KMS-11 (cell line): ENCODE results near the gene CROCC.

Source experiments
- H2AFZ ChIP-seq: fragments of 200-600 bp; sonication (generic); 2 replicates; pipeline ENCODE4 v1.6.1; 2016; ENCODE audit warnings: antibody characterized with exemption, mixed run types, low read depth
- H3K27ac ChIP-seq: fragments of 200-600 bp; sonication (generic); 2 replicates; pipeline ENCODE4 v1.6.1; 2016; ENCODE audit warnings: mild to moderate bottlenecking, mixed run types
- H3K27me3 ChIP-seq: fragments of 200-600 bp; sonication (generic); 2 replicates; pipeline ENCODE4 v1.6.1; 2017; ENCODE audit warnings: mild to moderate bottlenecking, low read depth, mixed run types, moderate library complexity; ENCODE audit not compliant: insufficient read depth
- H3K36me3 ChIP-seq: fragments of 200-600 bp; sonication (generic); 2 replicates; pipeline ENCODE4 v1.6.1; 2017; ENCODE audit warnings: mild to moderate bottlenecking, mixed run types; ENCODE audit not compliant: insufficient read depth
- H3K4me1 ChIP-seq: fragments of 200-600 bp; sonication (generic); 2 replicates; pipeline ENCODE4 v1.6.1; 2016; ENCODE audit warnings: mild to moderate bottlenecking, low read depth, mixed run types; ENCODE audit not compliant: poor library complexity, severe bottlenecking
- H3K4me2 ChIP-seq: fragments of 200-600 bp; sonication (generic); 2 replicates; pipeline ENCODE4 v1.7.0; 2016; ENCODE audit warnings: mild to moderate bottlenecking, mixed run types
- H3K4me3 ChIP-seq: fragments of 200-600 bp; sonication (generic); IDR thresholded peaks from 2 replicates; pipeline ENCODE4 v1.6.1; 2017; ENCODE audit warnings: low read depth, low read length, mixed read lengths; ENCODE audit not compliant: insufficient read depth
- H3K79me2 ChIP-seq: fragments of 200-600 bp; sonication (generic); 2 replicates; pipeline ENCODE4 v1.6.1; 2016; ENCODE audit warnings: low read depth, mixed run types; ENCODE audit not compliant: insufficient read depth
- H3K9ac ChIP-seq: fragments of 200-600 bp; sonication (generic); 2 replicates; pipeline ENCODE4 v1.6.1; 2016; ENCODE audit warnings: mild to moderate bottlenecking, mixed run types
- H4K20me1 ChIP-seq: fragments of 200-600 bp; sonication (generic); 2 replicates; pipeline ENCODE4 v1.6.1; 2016; ENCODE audit warnings: mild to moderate bottlenecking, mixed run types; ENCODE audit not compliant: insufficient read depth
- CTCF ChIP-seq: fragments of 200-600 bp; sonication (generic); conservative IDR thresholded peaks from 2 replicates; pipeline ENCODE4 v1.6.1; 2017; ENCODE audit warnings: low read depth, mild to moderate bottlenecking, antibody characterized with exemption, low read length, moderate library complexity, mixed read lengths

The CROCC gene

GRCh38 chr1:16920951-16921350, 780 bp upstream of the CROCC start:
- no peak overlapping the region for H3K27ac ChIP-seq
- no peak overlapping the region for H2AFZ ChIP-seq
- no peak overlapping the region for H3K4me3 ChIP-seq
- no peaks in the 10 kb centered on the region for H3K36me3 ChIP-seq
- H3K9ac ChIP-seq = no peak overlapping the region
- peaks cover 12% of the 10 kb centered on the region for H3K4me1 ChIP-seq
- H3K4me2 ChIP-seq = no peak overlapping the region
- H3K27me3 ChIP-seq = no peaks in the 10 kb centered on the region
- TF ChIP-seq CTCF = no peak
- no peaks in the 10 kb centered on the region for H4K20me1 ChIP-seq
- H3K79me2 ChIP-seq = no peaks in the 10 kb centered on the region

GRCh38 chr1:16922466-16922865, 735 bp downstream of the CROCC start:
- Histone ChIP-seq H3K4me3 (no peak overlapping the region), H3K79me2 (no peaks in the 10 kb centered on the region), H4K20me1 (no peaks in the 10 kb centered on the region), H3K4me2 (no peak overlapping the region), H3K4me1 (peaks cover 12% of the 10 kb centered on the region), H3K36me3 (no peaks in the 10 kb centered on the region), H3K27ac (no peak overlapping the region), H2AFZ (no peak overlapping the region), H3K27me3 (no peaks in the 10 kb centered on the region), H3K9ac (no peak overlapping the region)
- TF ChIP-seq CTCF = no peak

GRCh38 chr1:16922885-16923431, 1.2 kb downstream of the CROCC start:
- H3K9ac ChIP-seq = no peak overlapping the region
- no peak overlapping the region for H3K27ac ChIP-seq
- H3K4me3 ChIP-seq = no peak overlapping the region

GRCh38 chr1:16924216-16924918, 2.6 kb downstream of the CROCC start:
- Histone ChIP-seq H3K79me2 (no peaks in the 10 kb centered on the region), H2AFZ (no peak overlapping the region), H3K4me3 (no peak overlapping the region), H3K27me3 (no peaks in the 10 kb centered on the region), H3K9ac (no peak overlapping the region), H4K20me1 (no peaks in the 10 kb centered on the region), H3K4me2 (no peak overlapping the region), H3K27ac (no peak overlapping the region), H3K36me3 (no peaks in the 10 kb centered on the region), H3K4me1 (peaks cover 12% of the 10 kb centered on the region)
- TF ChIP-seq CTCF = no peak

More at GRCh38 chr1:16922885-16923431, 1.2 kb downstream of the CROCC start:
- no peak for TF ChIP-seq CTCF
- H4K20me1 ChIP-seq = no peaks in the 10 kb centered on the region
- H3K4me1 ChIP-seq = peaks cover 12% of the 10 kb centered on the region
- no peaks in the 10 kb centered on the region for H3K27me3 ChIP-seq
- no peak overlapping the region for H2AFZ ChIP-seq
- H3K79me2 ChIP-seq = no peaks in the 10 kb centered on the region
- H3K36me3 ChIP-seq = no peaks in the 10 kb centered on the region
- no peak overlapping the region for H3K4me2 ChIP-seq
